ENCODE data around the gene LAGE3.

GRCh38 chrX:154476821-154477220 lies 2.3 kb downstream of the LAGE3 start:
- TF ChIP-seq BCL11A (tag by site-specific recombination; IDR thresholded peaks at IDR 0.05; ENCODE audit: low read depth) (no peak), ZNF747 (tag by site-specific recombination; IDR thresholded peaks at IDR 0.05) (no peak), ZNF785 (tag by site-specific recombination; IDR thresholded peaks at IDR 0.05) (no peak), CTCF (tag by site-specific recombination; IDR thresholded peaks at IDR 0.05) (no peak), ZNF148 (tag by site-specific recombination; IDR thresholded peaks at IDR 0.05; ENCODE audit: borderline replicate concordance) (no peak), ZNF24 (tag by site-specific recombination; IDR thresholded peaks at IDR 0.05) (no peak), ZNF626 (tag by site-specific recombination; IDR thresholded peaks at IDR 0.05) (no peak), ZNF639 (tag by site-specific recombination; IDR thresholded peaks at IDR 0.05) (no peak), HOXC10 (CRISPR knock-in tag; IDR thresholded peaks at IDR 0.05) (no peak), ZNF510 (tag by site-specific recombination; IDR thresholded peaks at IDR 0.05; ENCODE audit: insufficient replicate concordance) (no peak), ZNF274 (IDR thresholded peaks at IDR 0.05; ENCODE audit: low read length) (no peak), ZNF274 (tag by site-specific recombination; IDR thresholded peaks at IDR 0.05; ENCODE audit: borderline replicate concordance) (no peak), ZNF704 (tag by site-specific recombination; IDR thresholded peaks at IDR 0.05) (no peak)

All from HEK293 (cell line).